Urothelium cell line (cell line): ENCODE results near the gene SUSD1.
"Not testable (repeated sequence)": the region's sequence is repeated elsewhere in the genome, so short reads cannot be mapped to it uniquely, and the experiment has no call there.

Source experiments
- DNase-seq: peaks from one replicate; pipeline ENCODE4 v3.0.0; 2011; ENCODE audit warnings: low spot score, mixed read lengths
- FAIRE-seq: peaks from 2 replicates; lab custom pipeline; 2011; peaks lifted over from hg19 to GRCh38; lab: Jason Lieb, UNC

Gene SUSD1

GRCh38 chr9:112174222-112174964 lies 704 bp downstream of the SUSD1 start:
- peak; percentile 79 for DNase-seq
- FAIRE-seq = no peak

- no peak for FAIRE-seq
These were observed 1.4 kb downstream of the SUSD1 start for GRCh38 chr9:112173489-112174221.

GRCh38 chr9:112170968-112171367 lies 4.1 kb downstream of the SUSD1 start:
- FAIRE-seq (no peak), DNase-seq (no peak)

More at GRCh38 chr9:112173489-112174221, 1.4 kb downstream of the SUSD1 start:
- no peak for DNase-seq

GRCh38 chr9:112170235-112170634 lies 4.9 kb downstream of the SUSD1 start:
- FAIRE-seq = no peak
- no peak for DNase-seq

GRCh38 chr9:112169368-112169767 lies 5.7 kb downstream of the SUSD1 start:
- FAIRE-seq (no peak), DNase-seq (no peak)

GRCh38 chr9:112168197-112168596 lies 6.9 kb downstream of the SUSD1 start:
- FAIRE-seq (no peak), DNase-seq (no peak)

GRCh38 chr9:112166176-112167140 lies 8.6 kb downstream of the SUSD1 start:
- DNase-seq = no peak

GRCh38 chr9:112162621-112163413 lies 12.3 kb downstream of the SUSD1 start:
- FAIRE-seq = no peak
- DNase-seq = no peak

More at GRCh38 chr9:112166176-112167140, 8.6 kb downstream of the SUSD1 start:
- FAIRE-seq = no peak

- FAIRE-seq (no peak), DNase-seq (no peak)
These were observed 15.3 kb downstream of the SUSD1 start for GRCh38 chr9:112159781-112160180.

- FAIRE-seq (no peak), DNase-seq (no peak)
These were observed 16.3 kb downstream of the SUSD1 start for GRCh38 chr9:112158656-112159367.

- no peak for DNase-seq
- FAIRE-seq = no peak
These were observed 17.1 kb downstream of the SUSD1 start for GRCh38 chr9:112157961-112158360.

GRCh38 chr9:112157087-112157486 lies 18.0 kb downstream of the SUSD1 start:
- FAIRE-seq (no peak), DNase-seq (no peak)

- DNase-seq (no peak), FAIRE-seq (no peak)
These were observed 25.9 kb downstream of the SUSD1 start for GRCh38 chr9:112149211-112149610.

GRCh38 chr9:112145886-112146285 lies 29.2 kb downstream of the SUSD1 start:
- DNase-seq = peak; percentile 28
- no peak for FAIRE-seq

- DNase-seq (no peak), FAIRE-seq (no peak)
These were observed 30.3 kb downstream of the SUSD1 start for GRCh38 chr9:112144807-112145206.

GRCh38 chr9:112142420-112142819 lies 32.7 kb downstream of the SUSD1 start:
- FAIRE-seq (no peak), DNase-seq (no peak)

GRCh38 chr9:112140936-112141335 lies 34.2 kb downstream of the SUSD1 start:
- no peak for DNase-seq
- FAIRE-seq = no peak

GRCh38 chr9:112137066-112137465 lies 38.0 kb downstream of the SUSD1 start:
- no peak for FAIRE-seq
- DNase-seq = no peak

- no peak for DNase-seq
- FAIRE-seq = no peak
These were observed 39.4 kb downstream of the SUSD1 start for GRCh38 chr9:112135706-112136105.

GRCh38 chr9:112133806-112134205 lies 41.3 kb downstream of the SUSD1 start:
- not testable (repeated sequence) for DNase-seq, FAIRE-seq
